Heart left ventricle (tissue), 13 donors: ENCODE data around the gene SNCAIP.

Experiments
- POLR2A ChIP-seq, 2 donors: fragments of 450-650 bp; IDR thresholded peaks; one replicate each; pipeline ENCODE4 v1.6.1; 2017; ENCODE audit warnings: antibody characterized with exemption in 2 of 2, mild to moderate bottlenecking in 2 of 2, moderate library complexity in 2 of 2
- TF ChIP-seq, protein P1 (sequence below), 12 donors: fragments of 200-600 bp; sonication (generic) in 4 of 12; IDR thresholded peaks; one replicate each; pipeline versions ENCODE4 v1.5.0 to v1.8.0; 2018 to 2022; ENCODE audit warnings: antibody characterized with exemption in 12 of 12, mild to moderate bottlenecking in 5 of 12
- donor health status: ischemic (EF 13 %, LVEDD 7.1; RV severe dilation, severe dysfunction).
- donor health status: DM: no; HTN: yes; CAD: no.
- donor health status: DM: no; HTN: no; CAD: no.
- donor health status: ischemic (EF 25% LVEDD 6.9; RV normal size, moderate dysfunction).
- donor health status: ischemic (EF 25% LVEDD 5.7; RV mildly dilated, moderate dysfunction).
- donor health status: ischemic (EF 35%, LVEDD 5.7; RV mildly dilated, moderate dysfunction).
- donor health status: nonischemic (EF 11% LVEDD 7.7; RV severe dilation, severe dysfunction).
- donor health status: DM: yes; HTN: yes; CAD: no.
- donor health status: PGD.
- donor health status: ischemic (EF 29% LVEDD 5.4; RV normal size, mild dysfunction).
- donor health status: nonischemic (EF 23%, LVEDD 6.1; RV moderate dilation, normal function).

GRCh38 chr5:122435234-122435633 lies 123.2 kb downstream of the SNCAIP start:
- TF ChIP-seq, protein P1, sequence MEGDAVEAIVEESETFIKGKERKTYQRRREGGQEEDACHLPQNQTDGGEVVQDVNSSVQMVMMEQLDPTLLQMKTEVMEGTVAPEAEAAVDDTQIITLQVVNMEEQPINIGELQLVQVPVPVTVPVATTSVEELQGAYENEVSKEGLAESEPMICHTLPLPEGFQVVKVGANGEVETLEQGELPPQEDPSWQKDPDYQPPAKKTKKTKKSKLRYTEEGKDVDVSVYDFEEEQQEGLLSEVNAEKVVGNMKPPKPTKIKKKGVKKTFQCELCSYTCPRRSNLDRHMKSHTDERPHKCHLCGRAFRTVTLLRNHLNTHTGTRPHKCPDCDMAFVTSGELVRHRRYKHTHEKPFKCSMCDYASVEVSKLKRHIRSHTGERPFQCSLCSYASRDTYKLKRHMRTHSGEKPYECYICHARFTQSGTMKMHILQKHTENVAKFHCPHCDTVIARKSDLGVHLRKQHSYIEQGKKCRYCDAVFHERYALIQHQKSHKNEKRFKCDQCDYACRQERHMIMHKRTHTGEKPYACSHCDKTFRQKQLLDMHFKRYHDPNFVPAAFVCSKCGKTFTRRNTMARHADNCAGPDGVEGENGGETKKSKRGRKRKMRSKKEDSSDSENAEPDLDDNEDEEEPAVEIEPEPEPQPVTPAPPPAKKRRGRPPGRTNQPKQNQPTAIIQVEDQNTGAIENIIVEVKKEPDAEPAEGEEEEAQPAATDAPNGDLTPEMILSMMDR (IDR thresholded peaks at IDR 0.05) = no peak
- no peak for TF ChIP-seq POLR2A (IDR thresholded peaks at IDR 0.05)
